EL (cell line): ENCODE results near the gene P2RY6.

Source experiments
- DNase-seq: peaks from one replicate; pipeline ENCODE4 v3.0.0-alpha.2; 2016

Gene P2RY6

DNA sequence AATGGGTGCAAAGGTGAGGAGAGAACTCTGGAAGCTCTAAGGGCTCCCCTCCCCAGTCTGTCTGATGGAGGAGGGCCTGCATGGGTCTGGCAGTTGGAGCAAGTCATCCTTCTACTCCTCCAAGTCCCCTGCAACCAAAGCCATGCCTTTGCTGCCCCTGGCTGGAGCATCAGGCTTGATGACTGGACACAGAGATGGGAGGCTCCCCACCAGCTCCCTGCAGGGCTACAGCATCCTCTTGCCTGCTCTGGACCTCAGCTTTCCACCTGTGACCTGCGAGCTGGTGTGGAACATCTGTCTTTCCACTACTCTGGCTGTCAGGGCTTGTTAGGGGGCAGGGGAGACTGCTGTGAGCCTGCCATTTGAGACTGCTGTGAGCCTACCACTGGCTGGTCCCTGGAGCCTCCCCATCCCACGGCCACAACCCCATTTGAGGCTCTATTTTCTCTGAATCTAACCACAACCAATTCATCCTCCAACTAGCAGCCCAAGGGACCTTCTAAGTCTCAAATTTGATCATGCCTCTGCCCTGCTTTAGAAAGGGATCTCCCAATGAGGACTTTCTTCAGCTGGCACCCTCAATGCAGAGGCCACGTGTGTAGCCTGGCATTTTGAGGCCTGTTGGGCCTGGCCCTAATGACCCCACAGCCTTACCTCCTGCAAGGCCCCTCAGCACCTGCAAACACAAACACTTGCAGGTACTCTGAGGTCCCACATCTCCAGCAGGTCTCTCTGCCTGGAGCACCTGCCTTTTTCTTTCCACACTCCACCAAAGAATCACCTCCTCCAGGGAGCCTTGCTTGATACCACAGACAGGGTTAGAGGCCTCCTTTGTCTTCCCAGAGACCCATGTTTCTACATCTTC, 9.9 kb downstream of the P2RY6 start:
- DNase-seq: no peak

GRCh38 chr11:73283276-73284000, 11.3 kb downstream of the P2RY6 start:
- no peak for DNase-seq

GRCh38 chr11:73284106-73284505, 12.0 kb downstream of the P2RY6 start:
- no peak for DNase-seq

GRCh38 chr11:73285721-73286120, 13.6 kb downstream of the P2RY6 start:
- DNase-seq: no peak

- DNase-seq: no peak
Measured at GRCh38 chr11:73286240-73286810, 14.2 kb downstream of the P2RY6 start.

GRCh38 chr11:73287400-73288101, 15.4 kb downstream of the P2RY6 start:
- DNase-seq: no peak

GRCh38 chr11:73288192-73288872, 16.2 kb downstream of the P2RY6 start:
- no peak for DNase-seq

DNA sequence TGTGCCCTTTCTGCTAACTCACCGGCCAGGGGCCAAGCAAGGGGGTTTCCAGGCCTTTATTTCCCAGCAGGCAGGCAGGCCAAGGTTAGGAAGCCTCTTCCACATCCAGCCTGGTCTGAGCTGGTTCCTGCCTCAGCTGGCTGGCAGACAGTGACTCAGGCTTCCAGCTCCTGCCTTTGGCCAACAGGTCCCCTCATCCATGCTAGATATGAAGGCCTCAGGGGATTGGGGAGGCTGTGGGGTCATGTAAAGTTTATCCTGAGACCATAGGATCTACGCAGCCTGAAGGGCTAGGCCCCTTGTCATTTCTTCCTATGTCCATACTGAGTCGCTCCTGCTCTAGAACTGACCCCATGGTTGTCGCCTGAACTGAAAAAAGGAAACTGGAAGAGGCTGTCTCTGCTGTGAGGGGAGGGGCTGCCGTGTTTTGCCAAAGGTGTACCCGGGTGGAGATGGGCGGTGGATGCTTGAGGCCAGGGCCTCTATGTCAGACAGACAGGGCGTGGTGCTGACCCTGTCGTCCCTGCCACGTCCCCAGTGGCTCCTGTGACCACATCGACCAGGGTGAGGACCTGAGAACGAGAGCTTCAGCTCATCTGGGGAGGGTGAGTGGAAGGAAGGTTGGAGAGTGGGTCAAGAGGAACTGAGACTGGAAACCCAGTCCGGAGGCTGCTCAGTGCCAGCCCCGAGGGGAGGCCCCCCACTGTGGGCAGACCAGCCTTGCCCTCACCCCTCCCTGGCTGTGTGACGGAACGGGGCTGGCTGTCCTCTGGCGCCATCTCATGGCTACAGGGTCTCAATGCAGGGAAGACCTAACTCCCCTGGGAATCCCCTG, 17.0 kb downstream of the P2RY6 start:
- peak; percentile 84 for DNase-seq

- DNase-seq: no peak
Measured at GRCh38 chr11:73290536-73290935, 18.4 kb downstream of the P2RY6 start.

GRCh38 chr11:73291196-73291595, 19.1 kb downstream of the P2RY6 start:
- DNase-seq: no peak

DNA sequence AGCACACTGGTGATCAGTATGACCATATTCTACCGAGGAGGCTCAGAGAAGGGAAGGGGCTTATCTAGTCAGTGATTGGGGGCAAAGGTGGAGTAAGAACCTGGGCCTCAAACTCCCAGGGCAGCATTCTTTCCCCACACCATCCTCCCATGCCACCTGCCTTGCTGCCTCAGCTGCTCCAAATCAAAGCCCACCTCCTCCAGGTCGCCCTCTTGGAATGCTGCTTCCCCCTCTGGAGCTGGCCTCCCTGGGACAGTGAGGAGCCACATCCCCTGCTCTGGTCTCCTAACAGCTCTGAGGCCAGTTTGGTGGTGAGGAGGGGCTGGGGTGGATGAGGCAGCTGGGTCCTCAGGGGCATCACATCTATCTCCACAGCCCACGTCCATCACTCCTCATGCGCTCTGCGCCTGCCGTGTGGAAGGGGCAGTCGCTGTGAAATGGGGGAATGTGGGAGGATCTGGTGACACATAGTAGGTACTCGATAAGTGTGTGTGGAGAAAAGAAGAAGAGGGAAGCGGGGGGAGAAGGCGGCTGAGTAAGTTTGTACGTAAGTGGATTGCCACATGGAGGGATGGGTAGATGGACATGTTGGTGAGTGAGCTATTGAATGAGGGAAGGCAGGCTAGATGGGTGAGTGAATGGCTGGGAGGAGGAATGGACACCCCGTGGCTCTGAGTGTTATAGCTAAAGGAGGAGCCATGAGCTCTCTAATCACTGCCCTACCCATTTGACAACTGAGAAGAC, 19.8 kb downstream of the P2RY6 start:
- DNase-seq: no peak

DNA sequence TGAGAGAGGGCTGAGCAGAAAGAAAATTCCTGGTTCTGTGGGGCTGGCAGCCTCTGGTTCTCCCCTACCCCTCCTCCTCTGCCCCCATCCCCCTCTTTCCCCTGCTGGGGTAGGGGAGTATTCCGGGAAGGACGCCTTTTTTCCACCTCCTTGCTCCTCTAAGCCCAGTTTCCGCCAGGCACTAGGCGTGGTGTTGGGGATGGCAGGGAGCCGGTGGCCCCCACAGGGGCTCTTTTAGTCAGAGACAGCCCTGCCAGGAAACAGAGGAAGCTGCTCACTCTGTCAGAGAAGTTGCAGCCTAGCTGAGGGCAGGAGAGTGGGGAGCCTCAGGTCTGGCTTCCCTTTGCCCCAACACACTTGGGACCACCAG, 20.4 kb downstream of the P2RY6 start:
- DNase-seq: no peak

GRCh38 chr11:73293356-73293936, 21.3 kb downstream of the P2RY6 start:
- no peak for DNase-seq

GRCh38 chr11:73294604-73295003, 22.5 kb downstream of the P2RY6 start:
- no peak for DNase-seq

DNA sequence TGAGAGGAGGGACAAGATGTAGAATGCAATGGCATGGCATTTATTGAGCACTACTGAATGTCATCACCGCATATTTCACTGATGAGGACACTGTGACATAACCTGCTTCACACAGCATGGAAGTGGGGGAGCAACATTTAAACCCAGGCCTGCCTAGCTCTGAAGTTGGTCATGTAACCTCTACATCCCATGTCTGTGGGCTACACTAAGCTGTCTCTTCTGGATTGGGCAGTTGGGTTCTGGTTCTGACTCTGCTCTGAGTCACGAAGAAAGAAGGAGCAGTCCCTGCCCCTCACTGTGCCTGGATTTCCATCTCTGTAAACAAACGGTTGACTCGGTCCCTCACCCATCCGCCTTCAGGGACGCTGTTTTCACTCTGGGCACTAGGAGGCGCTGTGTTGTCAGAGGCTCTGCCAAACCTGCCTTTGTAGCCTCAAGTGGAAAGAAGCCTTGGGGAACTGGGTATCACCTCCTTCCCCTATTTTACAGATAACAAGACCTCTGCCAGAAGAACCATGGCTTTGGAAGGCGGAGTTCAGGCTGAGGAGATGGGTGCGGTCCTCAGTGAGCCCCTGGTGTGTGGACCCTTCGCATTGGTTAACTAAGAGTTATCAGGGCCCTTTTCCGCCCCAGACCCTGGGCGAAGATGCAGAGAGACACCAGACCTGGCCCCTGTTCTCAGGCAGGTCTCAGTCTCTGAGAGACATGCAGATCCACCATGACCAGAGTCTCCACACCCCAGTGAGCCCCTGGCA, 23.3 kb downstream of the P2RY6 start:
- DNase-seq: peak; percentile 93

GRCh38 chr11:73295996-73296318, 23.8 kb downstream of the P2RY6 start:
- no peak for DNase-seq

DNA sequence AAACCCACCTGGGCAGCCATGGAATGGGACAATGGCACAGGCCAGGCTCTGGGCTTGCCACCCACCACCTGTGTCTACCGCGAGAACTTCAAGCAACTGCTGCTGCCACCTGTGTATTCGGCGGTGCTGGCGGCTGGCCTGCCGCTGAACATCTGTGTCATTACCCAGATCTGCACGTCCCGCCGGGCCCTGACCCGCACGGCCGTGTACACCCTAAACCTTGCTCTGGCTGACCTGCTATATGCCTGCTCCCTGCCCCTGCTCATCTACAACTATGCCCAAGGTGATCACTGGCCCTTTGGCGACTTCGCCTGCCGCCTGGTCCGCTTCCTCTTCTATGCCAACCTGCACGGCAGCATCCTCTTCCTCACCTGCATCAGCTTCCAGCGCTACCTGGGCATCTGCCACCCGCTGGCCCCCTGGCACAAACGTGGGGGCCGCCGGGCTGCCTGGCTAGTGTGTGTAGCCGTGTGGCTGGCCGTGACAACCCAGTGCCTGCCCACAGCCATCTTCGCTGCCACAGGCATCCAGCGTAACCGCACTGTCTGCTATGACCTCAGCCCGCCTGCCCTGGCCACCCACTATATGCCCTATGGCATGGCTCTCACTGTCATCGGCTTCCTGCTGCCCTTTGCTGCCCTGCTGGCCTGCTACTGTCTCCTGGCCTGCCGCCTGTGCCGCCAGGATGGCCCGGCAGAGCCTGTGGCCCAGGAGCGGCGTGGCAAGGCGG, 24.5 kb downstream of the P2RY6 start:
- DNase-seq: no peak

- no peak for DNase-seq
Measured at GRCh38 chr11:73297231-73297590, 25.1 kb downstream of the P2RY6 start.

DNA sequence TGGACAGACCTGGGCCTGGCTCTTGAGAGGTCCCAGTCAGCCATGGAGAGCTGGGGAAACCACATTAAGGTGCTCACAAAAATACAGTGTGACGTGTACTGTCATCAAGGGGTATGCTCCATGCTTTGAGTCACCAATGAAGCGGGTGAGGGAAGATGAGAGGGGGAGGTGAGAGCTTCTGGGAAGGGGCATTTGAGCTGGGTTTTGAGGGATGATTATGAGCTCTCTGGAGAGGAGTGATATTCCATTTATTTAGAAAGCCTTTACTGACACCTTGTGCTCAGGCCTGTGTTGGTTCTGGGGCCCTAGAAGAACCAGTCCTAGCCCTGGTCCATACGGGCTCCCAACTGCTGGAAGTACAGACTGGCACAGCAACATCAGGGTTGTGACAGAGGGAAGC, 25.6 kb downstream of the P2RY6 start:
- no peak for DNase-seq
